ENCODE measurements around the gene DAAM2. TPM values are rescaled to one million over a fixed set of nuclear protein-coding genes. Genes with fewer than 3 reads are reported as not detected.
A peak's percentile ranks its signal among the peaks of the same experiment; 100 is the strongest.

The DAAM2 gene
- total and polyA plus RNA-seq, 8 donors: 9.3 to 78.8 (median 19.3) TPM

DNA sequence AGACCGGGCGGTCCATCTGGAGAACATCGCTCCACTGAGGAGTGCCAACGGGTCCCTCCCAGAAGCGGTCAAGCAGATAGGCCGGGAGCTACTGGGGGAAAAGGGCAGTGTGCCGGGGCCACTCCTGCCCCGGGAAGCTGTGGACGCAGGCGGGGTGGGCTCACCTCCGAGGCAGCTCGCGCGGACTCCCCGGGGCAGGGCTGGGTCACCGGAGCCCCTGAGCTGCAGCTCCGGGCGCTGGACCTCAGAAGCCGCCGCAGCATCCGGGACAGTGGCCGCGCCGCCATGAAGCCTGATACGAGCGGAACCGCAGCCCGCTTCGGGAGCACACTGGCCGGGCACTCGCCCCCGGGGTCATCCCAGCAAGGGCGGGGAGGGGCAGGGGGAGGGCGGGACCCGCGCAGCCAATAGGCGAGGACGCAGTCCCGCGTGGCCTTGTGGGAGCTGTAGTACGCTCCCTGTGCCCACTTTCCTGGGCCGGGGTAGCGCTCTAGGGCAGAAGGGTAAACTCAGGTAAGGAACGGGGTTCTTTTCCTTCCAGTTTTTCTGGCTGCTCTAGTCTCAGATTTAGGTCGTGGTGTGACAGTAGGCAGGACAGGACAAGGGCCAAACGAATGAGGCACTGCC lies 142.1 kb downstream of the DAAM2 start, which contains the start of gene MOCS1:
Gene MOCS1, minus strand, starts transcription at position 332 of the 627 bp plus-strand sequence. Its CDS starts 45 bp downstream, at position 287.
- intact Hi-C loops (cut with DNase I; ENCODE audit: low total_unique reads): no loop called here
- 0 to 7% (median 3%) methylated on average over 17 to 46 of the region's 46 CpGs for WGBS, 5 donors
- Histone ChIP-seq H3K9me3 (no peaks in the 10 kb centered on the region), H3K4me3 (peak within 1 kb of the TSS; percentile 63 to 83 (median 75)), H3K4me1 (peaks cover 16 to 57% (median 37%) of the 10 kb centered on the region in 4 donors), H3K36me3 (no peaks in the 10 kb centered on the region), H3K27ac (peak within 1 kb of the TSS; percentile 84 to 90 (median 88)), H3K27me3 (peaks cover 0 to 7% (median 0%) of the 10 kb centered on the region in 3 donors)
- TF ChIP-seq POLR2AphosphoS5 (IDR thresholded peaks at IDR 0.05): peak; percentile 30 to 80 (median 74)
- TF ChIP-seq, protein P1, sequence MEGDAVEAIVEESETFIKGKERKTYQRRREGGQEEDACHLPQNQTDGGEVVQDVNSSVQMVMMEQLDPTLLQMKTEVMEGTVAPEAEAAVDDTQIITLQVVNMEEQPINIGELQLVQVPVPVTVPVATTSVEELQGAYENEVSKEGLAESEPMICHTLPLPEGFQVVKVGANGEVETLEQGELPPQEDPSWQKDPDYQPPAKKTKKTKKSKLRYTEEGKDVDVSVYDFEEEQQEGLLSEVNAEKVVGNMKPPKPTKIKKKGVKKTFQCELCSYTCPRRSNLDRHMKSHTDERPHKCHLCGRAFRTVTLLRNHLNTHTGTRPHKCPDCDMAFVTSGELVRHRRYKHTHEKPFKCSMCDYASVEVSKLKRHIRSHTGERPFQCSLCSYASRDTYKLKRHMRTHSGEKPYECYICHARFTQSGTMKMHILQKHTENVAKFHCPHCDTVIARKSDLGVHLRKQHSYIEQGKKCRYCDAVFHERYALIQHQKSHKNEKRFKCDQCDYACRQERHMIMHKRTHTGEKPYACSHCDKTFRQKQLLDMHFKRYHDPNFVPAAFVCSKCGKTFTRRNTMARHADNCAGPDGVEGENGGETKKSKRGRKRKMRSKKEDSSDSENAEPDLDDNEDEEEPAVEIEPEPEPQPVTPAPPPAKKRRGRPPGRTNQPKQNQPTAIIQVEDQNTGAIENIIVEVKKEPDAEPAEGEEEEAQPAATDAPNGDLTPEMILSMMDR (IDR thresholded peaks at IDR 0.05): no peak
- DNase-seq: peak; percentile 84

DNA sequence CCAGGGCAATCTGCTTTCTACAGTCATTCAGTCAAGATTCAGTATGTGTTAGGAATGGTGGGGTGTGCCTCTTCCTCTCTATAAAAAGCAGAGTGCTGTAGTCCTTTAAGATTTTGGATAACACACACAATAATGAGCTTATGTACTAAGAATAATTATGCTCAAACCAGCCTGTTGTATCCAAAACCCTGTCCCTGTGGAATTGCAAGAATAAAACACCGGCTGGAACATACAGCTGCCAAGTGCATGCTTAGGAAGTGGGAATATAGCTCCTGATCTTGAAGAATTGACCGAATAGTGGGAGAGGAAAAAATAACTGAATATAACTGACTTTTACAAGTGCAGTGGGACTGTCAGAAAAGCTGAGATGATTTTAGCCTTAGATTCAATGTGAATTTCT lies 143.1 kb downstream of the DAAM2 start:
- DNase-seq: no peak
- H3K27ac ChIP-seq: no peak overlapping the region
- 78 to 83% (median 82%) methylated on average over 2 of the region's 2 CpGs for WGBS, 5 donors
- H3K27me3 ChIP-seq: peaks cover 0 to 7% (median 0%) of the 10 kb centered on the region in 3 donors
- H3K9me3 ChIP-seq: no peaks in the 10 kb centered on the region
- peaks cover 12 to 47% (median 31%) of the 10 kb centered on the region in 4 donors for H3K4me1 ChIP-seq
- intact Hi-C loops (cut with DNase I; ENCODE audit: low total_unique reads): no loop called here
- no peaks in the 10 kb centered on the region for H3K36me3 ChIP-seq
- H3K4me3 ChIP-seq: no peak overlapping the region
- TF ChIP-seq EP300 (IDR thresholded peaks at IDR 0.05): no peak
- TF ChIP-seq, protein P1 (IDR thresholded peaks at IDR 0.05): no peak
- TF ChIP-seq POLR2A (IDR thresholded peaks at IDR 0.05): no peak
- no peak for TF ChIP-seq POLR2AphosphoS5 (IDR thresholded peaks at IDR 0.05)

DNA sequence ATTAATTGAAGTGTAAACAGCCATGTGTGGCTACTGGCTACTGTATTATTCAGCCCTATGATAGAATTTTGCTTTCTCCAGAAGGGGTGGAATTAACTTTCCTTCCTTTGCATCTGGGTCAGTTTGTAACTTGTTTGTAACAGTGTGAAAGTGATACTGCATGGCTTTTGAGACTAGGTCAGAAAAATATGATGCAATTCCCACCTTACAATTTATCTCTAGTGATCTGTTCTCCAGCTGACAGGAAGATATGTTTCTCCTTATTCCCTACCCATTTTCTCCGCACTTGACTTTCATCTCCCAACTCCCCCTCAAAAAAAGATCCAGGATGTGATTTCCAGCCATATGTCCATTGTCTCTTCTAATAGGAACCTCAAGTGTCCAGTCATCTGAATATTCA lies 144.7 kb downstream of the DAAM2 start:
- H3K27me3 ChIP-seq: peaks cover 0 to 7% (median 0%) of the 10 kb centered on the region in 3 donors
- DNase-seq: no peak
- intact Hi-C loops (cut with DNase I; ENCODE audit: low total_unique reads): no loop called here
- WGBS, 5 donors: 91 to 100% (median 100%) methylated on average over 1 of the region's 1 CpG
- H3K36me3 ChIP-seq: no peaks in the 10 kb centered on the region
- H3K4me1 ChIP-seq: peaks cover 4 to 31% (median 16%) of the 10 kb centered on the region in 4 donors
- no peak overlapping the region for H3K4me3 ChIP-seq
- H3K9me3 ChIP-seq: no peaks in the 10 kb centered on the region
- TF ChIP-seq POLR2AphosphoS5 (IDR thresholded peaks at IDR 0.05): no peak
- TF ChIP-seq, protein P1 (IDR thresholded peaks at IDR 0.05): no peak
- no peak for TF ChIP-seq EP300 (IDR thresholded peaks at IDR 0.05)
- TF ChIP-seq POLR2A (IDR thresholded peaks at IDR 0.05): no peak
- H3K27ac ChIP-seq: no peak overlapping the region

DNA sequence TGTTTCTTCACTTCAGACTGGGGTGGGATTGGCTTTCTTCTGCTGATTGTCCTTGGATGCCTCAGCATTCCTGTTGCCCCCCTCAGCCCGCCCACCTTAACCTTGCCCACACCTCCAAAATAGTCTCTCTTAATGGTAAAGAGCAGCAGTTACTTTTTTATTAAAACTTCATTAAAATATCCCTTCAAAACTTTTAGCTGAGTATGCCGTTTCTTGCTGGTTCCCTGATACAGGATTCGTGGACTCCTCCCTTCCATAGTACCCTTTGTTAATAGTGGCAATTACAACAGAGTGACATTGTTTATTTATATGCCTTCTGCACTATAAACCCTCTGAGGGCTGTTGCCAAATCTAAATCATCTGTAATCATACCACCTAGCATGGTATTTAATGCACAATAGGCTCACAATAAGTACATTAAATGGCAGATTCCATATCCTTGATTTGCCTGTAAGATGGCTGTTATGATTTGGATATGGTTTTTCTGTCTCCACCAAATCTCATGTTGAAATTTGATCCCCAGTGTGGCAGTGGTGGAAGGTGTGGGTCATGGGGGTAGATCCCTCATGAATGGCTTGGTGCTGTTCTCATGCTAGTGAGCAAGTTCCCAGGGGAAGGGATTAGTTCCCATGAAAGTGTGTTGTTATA lies 145.6 kb downstream of the DAAM2 start:
- intact Hi-C loops (cut with DNase I; ENCODE audit: low total_unique reads): no loop called here
- Histone ChIP-seq H3K36me3 (no peaks in the 10 kb centered on the region), H3K27ac (no peak overlapping the region), H3K4me1 (peaks cover 0 to 22% (median 8%) of the 10 kb centered on the region in 4 donors), H3K4me3 (no peak overlapping the region), H3K9me3 (no peaks in the 10 kb centered on the region), H3K27me3 (peaks cover 0 to 7% (median 0%) of the 10 kb centered on the region in 3 donors)
- no peak for DNase-seq
- 70 to 88% (median 78%) methylated on average over 3 of the region's 3 CpGs for WGBS, 5 donors
- TF ChIP-seq POLR2A (IDR thresholded peaks at IDR 0.05) (no peak), EP300 (IDR thresholded peaks at IDR 0.05) (no peak), POLR2AphosphoS5 (IDR thresholded peaks at IDR 0.05) (no peak)
- TF ChIP-seq, protein P1 (IDR thresholded peaks at IDR 0.05): no peak

Data from stomach (tissue), 9 donors.